ACHN (cell line): ENCODE data around the gene GNG2.
"Not testable (repeated sequence)": the region's sequence is repeated elsewhere in the genome, so short reads cannot be mapped to it uniquely, and the experiment has no call there.

Experiments
- DNase-seq: peaks from one replicate; pipeline ENCODE4 v3.0.0-alpha.2; 2015
- in situ Hi-C: cut with HindIII; loops from 2 replicates; pipeline ENCODE4 v1.10.0; 2017; ENCODE audit warnings: low sequenced_read_pairs, low pct_ligation_motif_present, low pct_unique_long_range_greater_than_20kb

Gene GNG2

GRCh38 chr14:51879170-51879569 is 18.8 kb downstream of the GNG2 start:
- no peak for DNase-seq
- in situ Hi-C loops = no loop called here

- in situ Hi-C loops = no loop called here
- DNase-seq = no peak
Observed at GRCh38 chr14:51880835-51881580, 20.6 kb downstream of the GNG2 start.

GRCh38 chr14:51881636-51882035 is 21.2 kb downstream of the GNG2 start:
- in situ Hi-C loops = no loop called here
- DNase-seq = no peak

GRCh38 chr14:51883232-51883631 is 22.8 kb downstream of the GNG2 start:
- no peak for DNase-seq
- in situ Hi-C loops = no loop called here

- DNase-seq = no peak
- in situ Hi-C loops = no loop called here
Observed at GRCh38 chr14:51884086-51884927, 23.9 kb downstream of the GNG2 start.

- in situ Hi-C loops = no loop called here
- DNase-seq = no peak
Observed at GRCh38 chr14:51889851-51890250, 29.4 kb downstream of the GNG2 start.

GRCh38 chr14:51894250-51894649 is 33.8 kb downstream of the GNG2 start:
- DNase-seq = no peak
- in situ Hi-C loops = no loop called here

GRCh38 chr14:51895375-51895774 is 35.0 kb downstream of the GNG2 start:
- no peak for DNase-seq
- in situ Hi-C loops = no loop called here

GRCh38 chr14:51897791-51898355 is 37.5 kb downstream of the GNG2 start:
- in situ Hi-C loops = no loop called here
- no peak for DNase-seq

- DNase-seq = no peak
- in situ Hi-C loops = no loop called here
Observed at GRCh38 chr14:51901475-51902024, 41.1 kb downstream of the GNG2 start.

- DNase-seq = peak; percentile 28
Observed at GRCh38 chr14:51905656-51906121, 45.3 kb downstream of the GNG2 start.

GRCh38 chr14:51908086-51908485 is 47.7 kb downstream of the GNG2 start:
- in situ Hi-C loops = no loop called here
- DNase-seq = no peak

More at GRCh38 chr14:51905656-51906121, 45.3 kb downstream of the GNG2 start:
- in situ Hi-C loops = not testable (repeated sequence)

- DNase-seq = no peak
- in situ Hi-C loops = no loop called here
Observed at GRCh38 chr14:51912112-51912786, 51.8 kb downstream of the GNG2 start.

- DNase-seq = no peak
- in situ Hi-C loops = no loop called here
Observed at GRCh38 chr14:51914310-51914709, 53.9 kb downstream of the GNG2 start.

- in situ Hi-C loops = no loop called here
- no peak for DNase-seq
Observed at GRCh38 chr14:51917193-51917592, 56.8 kb downstream of the GNG2 start.

- in situ Hi-C loops = no loop called here
- no peak for DNase-seq
Observed at GRCh38 chr14:51921026-51921425, 60.6 kb downstream of the GNG2 start.

GRCh38 chr14:51922624-51923023 is 62.2 kb downstream of the GNG2 start:
- DNase-seq = no peak
- in situ Hi-C loops = no loop called here

- in situ Hi-C loops = no loop called here
- no peak for DNase-seq
Observed at GRCh38 chr14:51924600-51924999, 64.2 kb downstream of the GNG2 start.

GRCh38 chr14:51925980-51926379 is 65.6 kb downstream of the GNG2 start:
- DNase-seq = no peak
- in situ Hi-C loops = no loop called here
